Upper lobe of right lung (tissue), 1 donor: ENCODE results near the gene PUDP. TPM values are rescaled to one million over a fixed set of nuclear protein-coding genes. Genes with fewer than 3 reads are reported as not detected.

ENCODE experiments used
- ATAC-seq: fragments of 200-7000 bp; cut with Tn5 transposase; one replicate; pipeline ENCODE4 v1.9.1; 2020; ENCODE audit warnings: mild to moderate bottlenecking, moderate library complexity
- DNase-seq: peaks from one replicate; pipeline ENCODE4 v3.0.0-alpha.2; 2020
- H3K27ac ChIP-seq: fragments of 200-600 bp; one replicate; pipeline ENCODE4 v1.8.0; 2022
- H3K27me3 ChIP-seq: fragments of 200-600 bp; one replicate; pipeline ENCODE4 v1.8.0; 2022; ENCODE audit warnings: mild to moderate bottlenecking
- H3K36me3 ChIP-seq: fragments of 200-600 bp; one replicate; pipeline ENCODE4 v1.8.0; 2022
- H3K4me1 ChIP-seq: fragments of 200-600 bp; one replicate; pipeline ENCODE4 v1.8.0; 2022
- H3K4me3 ChIP-seq: fragments of 200-600 bp; one replicate; pipeline ENCODE4 v1.8.0; 2022; ENCODE audit warnings: mild to moderate bottlenecking
- H3K9me3 ChIP-seq: fragments of 200-600 bp; one replicate; pipeline ENCODE4 v1.8.0; 2022
- CTCF ChIP-seq: fragments of 200-600 bp; IDR thresholded peaks from one replicate; pipeline ENCODE4 v1.8.0; 2022; ENCODE audit warnings: antibody characterized with exemption
- intact Hi-C: fragments of 100-400 bp; cut with DNase I; formaldehyde crosslinking; loops from one replicate; pipeline ENCODE4 v1.11.0; 2022
- total RNA-seq: library from RNA; stranded (reverse); fragmentation: NEBNext Ultra II Directional; extraction: Animal tissue kit (Norgen Biotek cat#: 25700); gene quantifications from one replicate; pipeline ENCODE4 v1.2.1, GENCODE V29; 2021
- donor health status: DM: no; HTN: yes; CAD: no; lungs with severe emphysema.

Gene PUDP
- total RNA-seq, 1 donor from 2014 or later = 17.5 TPM

GRCh38 chrX:7062903-7063302, 85.0 kb downstream of the PUDP start:
- ATAC-seq (no peak), DNase-seq (no peak)
- intact Hi-C loops = no loop called here
- Histone ChIP-seq H3K4me3 (no peak overlapping the region), H3K27ac (no peak overlapping the region), H3K27me3 (no peaks in the 10 kb centered on the region), H3K9me3 (no peaks in the 10 kb centered on the region), H3K4me1 (no peaks in the 10 kb centered on the region), H3K36me3 (no peaks in the 10 kb centered on the region)
- TF ChIP-seq CTCF = no peak

- intact Hi-C loops = no loop called here
Measured at GRCh38 chrX:7062276-7062675, 85.7 kb downstream of the PUDP start.

GRCh38 chrX:7061429-7061828, 86.5 kb downstream of the PUDP start:
- no peak for TF ChIP-seq CTCF
- Histone ChIP-seq H3K4me3 (no peak overlapping the region), H3K4me1 (no peaks in the 10 kb centered on the region), H3K27me3 (no peaks in the 10 kb centered on the region), H3K27ac (no peak overlapping the region), H3K36me3 (no peaks in the 10 kb centered on the region), H3K9me3 (no peaks in the 10 kb centered on the region)
- no peak for DNase-seq
- ATAC-seq = no peak
- intact Hi-C loops = no loop called here

More at GRCh38 chrX:7062276-7062675, 85.7 kb downstream of the PUDP start:
- no peak overlapping the region for H3K4me3 ChIP-seq
- no peak for ATAC-seq
- TF ChIP-seq CTCF = no peak
- no peaks in the 10 kb centered on the region for H3K4me1 ChIP-seq
- no peaks in the 10 kb centered on the region for H3K27me3 ChIP-seq
- no peak for DNase-seq
- H3K36me3 ChIP-seq = no peaks in the 10 kb centered on the region
- H3K9me3 ChIP-seq = no peaks in the 10 kb centered on the region
- H3K27ac ChIP-seq = no peak overlapping the region

- ATAC-seq = no peak
- DNase-seq = no peak
- H3K27me3 ChIP-seq = no peaks in the 10 kb centered on the region
- H3K4me3 ChIP-seq = no peak overlapping the region
- no peak for TF ChIP-seq CTCF
- H3K4me1 ChIP-seq = no peaks in the 10 kb centered on the region
- no peaks in the 10 kb centered on the region for H3K36me3 ChIP-seq
- no peaks in the 10 kb centered on the region for H3K9me3 ChIP-seq
- intact Hi-C loops = no loop called here
- no peak overlapping the region for H3K27ac ChIP-seq
Measured at GRCh38 chrX:7060444-7060843, 87.5 kb downstream of the PUDP start.

GRCh38 chrX:7059859-7060258, 88.1 kb downstream of the PUDP start:
- H3K27ac ChIP-seq = no peak overlapping the region
- H3K36me3 ChIP-seq = no peaks in the 10 kb centered on the region
- DNase-seq (no peak), ATAC-seq (no peak)
- no peak for TF ChIP-seq CTCF
- no peaks in the 10 kb centered on the region for H3K27me3 ChIP-seq
- no peak overlapping the region for H3K4me3 ChIP-seq
- no peaks in the 10 kb centered on the region for H3K4me1 ChIP-seq
- H3K9me3 ChIP-seq = no peaks in the 10 kb centered on the region
- intact Hi-C loops = no loop called here

GRCh38 chrX:7059214-7059838, 88.6 kb downstream of the PUDP start:
- no peak for ATAC-seq
- no peak overlapping the region for H3K4me3 ChIP-seq
- intact Hi-C loops = no loop called here

More at GRCh38 chrX:7059214-7059838, 88.6 kb downstream of the PUDP start:
- no peak for DNase-seq
- Histone ChIP-seq H3K36me3 (no peaks in the 10 kb centered on the region), H3K27ac (no peak overlapping the region), H3K9me3 (no peaks in the 10 kb centered on the region), H3K27me3 (no peaks in the 10 kb centered on the region), H3K4me1 (no peaks in the 10 kb centered on the region)
- TF ChIP-seq CTCF = no peak
